ENCODE results near the gene OR5K2. TPM values are rescaled to one million over a fixed set of nuclear protein-coding genes. Genes with fewer than 3 reads are reported as not detected.

OR5K2 gene
- total RNA-seq, 1 experiment from 2014 or later = not detected

- Histone ChIP-seq H3K36me3 (ENCODE audit: insufficient read depth, low read length, poor library complexity, severe bottlenecking) (no peaks in the 10 kb centered on the region), H3K9me3 (ENCODE audit: low read depth, low read length, poor library complexity, severe bottlenecking) (no peaks in the 10 kb centered on the region), H3K27ac (ENCODE audit: low read depth, low read length, poor library complexity, severe bottlenecking) (no peak overlapping the region), H3K4me3 (ENCODE audit: low read depth, low read length, poor library complexity, severe bottlenecking) (no peak overlapping the region), H3K4me1 (ENCODE audit: insufficient read depth, low read length, poor library complexity, severe bottlenecking) (no peaks in the 10 kb centered on the region), H3K27me3 (replicated peaks; ENCODE audit: insufficient read depth, low read depth, low read length, poor library complexity) (no peaks in the 10 kb centered on the region)
- no peak for DNase-seq (ENCODE audit: low spot score)
- POLR2A ChIA-PET (ENCODE audit: low non-redundant PET) = no interaction called here
- no TSS peak for BruUV-seq (replicated peaks)
- CTCF ChIA-PET = no interaction called here
- TF ChIP-seq EZH2 (IDR thresholded peaks at IDR 0.05; ENCODE audit: borderline replicate concordance, low read depth, low read length, poor library complexity, severe bottlenecking) (no peak), CTCF (conservative IDR thresholded peaks at IDR 0.05; ENCODE audit: low read depth, low read length) (no peak)
- intact Hi-C loops (cut with micrococcal nuclease; ENCODE audit: unreplicated experiment) = no loop called here
These were observed 37.3 kb upstream of the OR5K2 start for GRCh38 chr3:98460220-98460619.

GRCh38 chr3:98462901-98463300 lies 34.6 kb upstream of the OR5K2 start, which contains the start of gene OR5K1:
TSS of gene OR5K1 (plus strand) at chr3:98463201. CDS start at chr3:98469577, 6,376 bp downstream.
- Histone ChIP-seq H3K27me3 (replicated peaks; ENCODE audit: insufficient read depth, low read depth, low read length, poor library complexity) (no peaks in the 10 kb centered on the region), H3K27ac (ENCODE audit: low read depth, low read length, poor library complexity, severe bottlenecking) (no peak within 1 kb of the TSS), H3K4me3 (ENCODE audit: low read depth, low read length, poor library complexity, severe bottlenecking) (no peak within 1 kb of the TSS), H3K4me1 (ENCODE audit: insufficient read depth, low read length, poor library complexity, severe bottlenecking) (no peaks in the 10 kb centered on the region), H3K36me3 (ENCODE audit: insufficient read depth, low read length, poor library complexity, severe bottlenecking) (no peaks in the 10 kb centered on the region), H3K9me3 (ENCODE audit: low read depth, low read length, poor library complexity, severe bottlenecking) (no peaks in the 10 kb centered on the region)
- DNase-seq (ENCODE audit: low spot score) = no peak
- intact Hi-C loops (cut with micrococcal nuclease; ENCODE audit: unreplicated experiment) = no loop called here
- TF ChIP-seq EZH2 (IDR thresholded peaks at IDR 0.05; ENCODE audit: borderline replicate concordance, low read depth, low read length, poor library complexity, severe bottlenecking) (no peak), CTCF (conservative IDR thresholded peaks at IDR 0.05; ENCODE audit: low read depth, low read length) (no peak)
- ChIA-PET POLR2A (ENCODE audit: low non-redundant PET) (no interaction called here), CTCF (interaction anchor here (0.6 kb wide), 1 partner anchor 9 kb away, joined by 3 read pairs; no protein-coding TSS in a partner anchor)
- no TSS peak for BruUV-seq (replicated peaks)

- Histone ChIP-seq H3K36me3 (ENCODE audit: insufficient read depth, low read length, poor library complexity, severe bottlenecking) (no peaks in the 10 kb centered on the region), H3K27me3 (replicated peaks; ENCODE audit: insufficient read depth, low read depth, low read length, poor library complexity) (no peaks in the 10 kb centered on the region), H3K27ac (ENCODE audit: low read depth, low read length, poor library complexity, severe bottlenecking) (no peak overlapping the region), H3K4me3 (ENCODE audit: low read depth, low read length, poor library complexity, severe bottlenecking) (no peak overlapping the region), H3K4me1 (ENCODE audit: insufficient read depth, low read length, poor library complexity, severe bottlenecking) (no peaks in the 10 kb centered on the region), H3K9me3 (ENCODE audit: low read depth, low read length, poor library complexity, severe bottlenecking) (no peaks in the 10 kb centered on the region)
- BruUV-seq (replicated peaks) = no TSS peak
- intact Hi-C loops (cut with micrococcal nuclease; ENCODE audit: unreplicated experiment) = no loop called here
- CTCF ChIA-PET = no interaction called here
- DNase-seq (ENCODE audit: low spot score) = peak; percentile 17
- TF ChIP-seq CTCF (conservative IDR thresholded peaks at IDR 0.05; ENCODE audit: low read depth, low read length) = no peak
- TF ChIP-seq EZH2 (IDR thresholded peaks at IDR 0.05; ENCODE audit: borderline replicate concordance, low read depth, low read length, poor library complexity, severe bottlenecking) = no peak
- POLR2A ChIA-PET (ENCODE audit: low non-redundant PET) = no interaction called here
These were observed 14.6 kb upstream of the OR5K2 start for GRCh38 chr3:98482717-98483482.

Data from A673 (cell line).